ENCODE measurements around the gene MED6. TPM values are rescaled to one million over a fixed set of nuclear protein-coding genes. Genes with fewer than 3 reads are reported as not detected.

MED6 gene
- total RNA-seq, 1 experiment from 2014 or later: 24.4 TPM

GRCh38 chr14:70594461-70594860, 6.0 kb downstream of the MED6 start:
- POLR2A ChIA-PET: no interaction called here
- intact Hi-C loops (cut with micrococcal nuclease; ENCODE audit: unreplicated experiment) (no loop called here), in situ Hi-C loops (cut with HindIII; ENCODE audit: low pct_unique_long_range_greater_than_20kb, low sequenced_read_pairs) (no loop called here)
- TF ChIP-seq TCF7L2 (IDR thresholded peaks at IDR 0.05; ENCODE audit: low read depth, low read length) (no peak), REST (IDR thresholded peaks at IDR 0.05; ENCODE audit: insufficient read depth in 1 of 2, low read depth in 2 of 2, low read length in 1 of 2) (no peak), CTCF (IDR thresholded peaks at IDR 0.05) (no peak), POLR2AphosphoS5 (IDR thresholded peaks at IDR 0.05; ENCODE audit: low read depth, low read length) (no peak), SIN3A (IDR thresholded peaks at IDR 0.05; ENCODE audit: borderline replicate concordance, insufficient read depth, low read depth, low read length) (no peak)
- no TSS peak for BruUV-seq (replicated peaks)
- no peak for ATAC-seq
- CTCF ChIA-PET: no interaction called here
- no peak for DNase-seq (ENCODE audit: low read depth, low spot score)
- H3K27ac ChIP-seq (ENCODE audit: low read length): no peak overlapping the region
- no peak overlapping the region for H3K4me3 ChIP-seq (ENCODE audit: low read depth in 2 of 2, low read length in 2 of 2)
- no peaks in the 10 kb centered on the region for H3K27me3 ChIP-seq (ENCODE audit: control insufficient read depth, insufficient read depth, low read length)
- H3K36me3 ChIP-seq (ENCODE audit: control insufficient read depth, insufficient read depth, low read length): peaks cover 7% of the 10 kb centered on the region
- no peaks in the 10 kb centered on the region for H3K9me3 ChIP-seq (ENCODE audit: control insufficient read depth, insufficient read depth, low read depth, low read length)
- peaks cover 7% of the 10 kb centered on the region; the same call in 1 of the 2 replicates for H3K4me1 ChIP-seq (ENCODE audit: control insufficient read depth, insufficient read depth, low read length)

- Histone ChIP-seq H3K9me3 (ENCODE audit: control insufficient read depth, insufficient read depth, low read depth, low read length) (no peaks in the 10 kb centered on the region), H3K27ac (ENCODE audit: low read length) (no peak overlapping the region), H3K36me3 (ENCODE audit: control insufficient read depth, insufficient read depth, low read length) (peaks cover 6% of the 10 kb centered on the region; the same call in 1 of the 2 replicates), H3K4me3 (ENCODE audit: low read depth in 2 of 2, low read length in 2 of 2) (no peak overlapping the region), H3K27me3 (ENCODE audit: control insufficient read depth, insufficient read depth, low read length) (no peaks in the 10 kb centered on the region), H3K4me1 (ENCODE audit: control insufficient read depth, insufficient read depth, low read length) (no peaks in the 10 kb centered on the region)
- intact Hi-C loops (cut with micrococcal nuclease; ENCODE audit: unreplicated experiment): no loop called here
- BruUV-seq (replicated peaks): no TSS peak
- DNase-seq (ENCODE audit: low read depth, low spot score) (no peak), ATAC-seq (no peak)
- POLR2A ChIA-PET: no interaction called here
- no peak for TF ChIP-seq SIN3A (IDR thresholded peaks at IDR 0.05; ENCODE audit: borderline replicate concordance, insufficient read depth, low read depth, low read length)
- TF ChIP-seq TCF7L2 (IDR thresholded peaks at IDR 0.05; ENCODE audit: low read depth, low read length): no peak
- TF ChIP-seq POLR2AphosphoS5 (IDR thresholded peaks at IDR 0.05; ENCODE audit: low read depth, low read length): no peak
- peak; percentile 19; the same call in 1 of the 2 replicates for TF ChIP-seq CTCF (IDR thresholded peaks at IDR 0.05)
- no peak for TF ChIP-seq REST (IDR thresholded peaks at IDR 0.05; ENCODE audit: insufficient read depth in 1 of 2, low read depth in 2 of 2, low read length in 1 of 2)
- CTCF ChIA-PET: no interaction called here
- in situ Hi-C loops (cut with HindIII; ENCODE audit: low pct_unique_long_range_greater_than_20kb, low sequenced_read_pairs): no loop called here
Observed at GRCh38 chr14:70585231-70585630, 15.2 kb downstream of the MED6 start.

All from Panc1 (cell line).